Measurements from ENCODE around the gene GMDS. TPM values are rescaled to one million over a fixed set of nuclear protein-coding genes. Genes with fewer than 3 reads are reported as not detected.

Gene GMDS
- total RNA-seq, 2 experiments from 2014 or later = 13.9 to 16.4 TPM

- Histone ChIP-seq H3K4me3 (ENCODE audit: low read length) (no peak overlapping the region), H3K9me3 (ENCODE audit: control insufficient read depth in 1 of 2, insufficient read depth in 1 of 2, low read length in 2 of 2) (no peaks in the 10 kb centered on the region), H3K27me3 (ENCODE audit: control insufficient read depth in 1 of 2, insufficient read depth in 2 of 2, low read length in 2 of 2) (peaks cover 0 to 3% of the 10 kb centered on the region in 2 experiments), H3K4me1 (ENCODE audit: insufficient read depth, low read length) (no peaks in the 10 kb centered on the region), H3K36me3 (ENCODE audit: insufficient read depth, low read length) (no peaks in the 10 kb centered on the region), H3K27ac (ENCODE audit: low read depth in 1 of 2, low read length in 2 of 2) (no peak overlapping the region)
- peak in 1 of 14 experiments; percentile 25 for DNase-seq
- TF ChIP-seq, protein P1, sequence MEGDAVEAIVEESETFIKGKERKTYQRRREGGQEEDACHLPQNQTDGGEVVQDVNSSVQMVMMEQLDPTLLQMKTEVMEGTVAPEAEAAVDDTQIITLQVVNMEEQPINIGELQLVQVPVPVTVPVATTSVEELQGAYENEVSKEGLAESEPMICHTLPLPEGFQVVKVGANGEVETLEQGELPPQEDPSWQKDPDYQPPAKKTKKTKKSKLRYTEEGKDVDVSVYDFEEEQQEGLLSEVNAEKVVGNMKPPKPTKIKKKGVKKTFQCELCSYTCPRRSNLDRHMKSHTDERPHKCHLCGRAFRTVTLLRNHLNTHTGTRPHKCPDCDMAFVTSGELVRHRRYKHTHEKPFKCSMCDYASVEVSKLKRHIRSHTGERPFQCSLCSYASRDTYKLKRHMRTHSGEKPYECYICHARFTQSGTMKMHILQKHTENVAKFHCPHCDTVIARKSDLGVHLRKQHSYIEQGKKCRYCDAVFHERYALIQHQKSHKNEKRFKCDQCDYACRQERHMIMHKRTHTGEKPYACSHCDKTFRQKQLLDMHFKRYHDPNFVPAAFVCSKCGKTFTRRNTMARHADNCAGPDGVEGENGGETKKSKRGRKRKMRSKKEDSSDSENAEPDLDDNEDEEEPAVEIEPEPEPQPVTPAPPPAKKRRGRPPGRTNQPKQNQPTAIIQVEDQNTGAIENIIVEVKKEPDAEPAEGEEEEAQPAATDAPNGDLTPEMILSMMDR (IDR thresholded peaks at IDR 0.05) = no peak
- no peak for ATAC-seq (ENCODE audit: poor library complexity)
- intact Hi-C loops (cut with DNase I, micrococcal nuclease) = no loop called here
- H3K4me3 Mint-ChIP-seq = no peak overlapping the region
- CTCF ChIA-PET = no interaction called here
- H3K9me3 Mint-ChIP-seq = no peaks in the 10 kb centered on the region
- H3K36me3 Mint-ChIP-seq (ENCODE audit: low read depth) = no peaks in the 10 kb centered on the region
- H3K27ac Mint-ChIP-seq = no peak overlapping the region
- no peaks in the 10 kb centered on the region for H3K4me1 Mint-ChIP-seq (ENCODE audit: low read depth)
- H3K27me3 Mint-ChIP-seq = peaks cover 7% of the 10 kb centered on the region
- POLR2A ChIA-PET = no interaction called here
Measured at GRCh38 chr6:1636971-1637871, 608.2 kb downstream of the GMDS start.

DNA sequence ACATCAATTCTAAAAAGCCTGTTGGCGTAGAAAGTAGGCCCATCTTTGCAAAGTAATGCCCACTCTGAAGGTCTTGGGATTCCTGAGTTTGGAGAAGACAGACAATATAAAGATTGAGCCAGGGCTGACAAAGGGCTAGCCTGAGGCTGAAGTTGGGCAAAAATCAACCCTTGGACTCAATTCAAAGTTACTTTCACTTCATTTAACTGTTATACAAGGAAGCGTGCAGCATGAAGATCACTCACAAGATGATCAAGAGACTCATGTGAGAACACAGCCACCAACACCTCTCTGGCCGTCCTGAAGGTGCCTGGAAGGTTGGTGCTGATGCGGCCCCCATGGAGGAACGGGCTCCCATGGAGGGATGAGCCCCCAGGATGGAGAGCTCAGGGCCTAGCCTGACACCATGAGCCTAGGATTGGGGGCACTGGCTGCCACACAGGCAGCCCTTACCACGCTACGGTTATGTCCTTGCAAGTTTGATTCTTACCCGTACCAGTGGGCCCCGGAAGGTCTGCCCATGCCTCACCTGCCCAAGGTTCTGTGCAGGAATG, 609.1 kb downstream of the GMDS start:
- Mint-ChIP-seq H3K27me3 (peaks cover 13% of the 10 kb centered on the region), H3K9me3 (no peaks in the 10 kb centered on the region), H3K4me3 (no peak overlapping the region), H3K27ac (no peak overlapping the region), H3K4me1 (ENCODE audit: low read depth) (no peaks in the 10 kb centered on the region), H3K36me3 (ENCODE audit: low read depth) (no peaks in the 10 kb centered on the region)
- peaks cover 0 to 3% of the 10 kb centered on the region in 2 experiments for H3K27me3 ChIP-seq (ENCODE audit: control insufficient read depth in 1 of 2, insufficient read depth in 2 of 2, low read length in 2 of 2)
- no peak overlapping the region for H3K27ac ChIP-seq (ENCODE audit: low read depth in 1 of 2, low read length in 2 of 2)
- TF ChIP-seq, protein P1 (IDR thresholded peaks at IDR 0.05) = no peak
- H3K4me3 ChIP-seq (ENCODE audit: low read length) = no peak overlapping the region
- H3K4me1 ChIP-seq (ENCODE audit: insufficient read depth, low read length) = no peaks in the 10 kb centered on the region
- intact Hi-C loops (cut with DNase I, micrococcal nuclease) = no loop called here
- DNase-seq (peak in 1 of 14 experiments; percentile 21), ATAC-seq (ENCODE audit: poor library complexity) (no peak)
- H3K9me3 ChIP-seq (ENCODE audit: control insufficient read depth in 1 of 2, insufficient read depth in 1 of 2, low read length in 2 of 2) = no peaks in the 10 kb centered on the region
- POLR2A ChIA-PET = no interaction called here
- no peaks in the 10 kb centered on the region for H3K36me3 ChIP-seq (ENCODE audit: insufficient read depth, low read length)
- CTCF ChIA-PET = no interaction called here

- CTCF ChIA-PET = no interaction called here
- H3K36me3 Mint-ChIP-seq (ENCODE audit: low read depth) = no peaks in the 10 kb centered on the region
- ATAC-seq (ENCODE audit: poor library complexity) (no peak), DNase-seq (no peak)
- Histone ChIP-seq H3K9me3 (ENCODE audit: control insufficient read depth in 1 of 2, insufficient read depth in 1 of 2, low read length in 2 of 2) (no peaks in the 10 kb centered on the region), H3K27ac (ENCODE audit: low read depth in 1 of 2, low read length in 2 of 2) (no peak overlapping the region), H3K4me1 (ENCODE audit: insufficient read depth, low read length) (no peaks in the 10 kb centered on the region), H3K36me3 (ENCODE audit: insufficient read depth, low read length) (no peaks in the 10 kb centered on the region), H3K27me3 (ENCODE audit: control insufficient read depth in 1 of 2, insufficient read depth in 2 of 2, low read length in 2 of 2) (peaks cover 0 to 3% of the 10 kb centered on the region in 2 experiments), H3K4me3 (ENCODE audit: low read length) (no peak overlapping the region)
- H3K4me3 Mint-ChIP-seq = no peak overlapping the region
- intact Hi-C loops (cut with DNase I, micrococcal nuclease) = no loop called here
- TF ChIP-seq, protein P1 (IDR thresholded peaks at IDR 0.05) = no peak
- H3K9me3 Mint-ChIP-seq = no peaks in the 10 kb centered on the region
- H3K27me3 Mint-ChIP-seq = peaks cover 18% of the 10 kb centered on the region
- POLR2A ChIA-PET = no interaction called here
- H3K27ac Mint-ChIP-seq = no peak overlapping the region
- H3K4me1 Mint-ChIP-seq (ENCODE audit: low read depth) = no peaks in the 10 kb centered on the region
Measured at GRCh38 chr6:1635305-1636010, 609.9 kb downstream of the GMDS start.

All from CD4-positive, alpha-beta T cell (primary cell).